Endothelial cell of umbilical vein (primary cell): ENCODE data around the gene USP28. TPM values are rescaled to one million over a fixed set of nuclear protein-coding genes. Genes with fewer than 3 reads are reported as not detected.

Experiments
- BruUV-seq: library from RNA; stranded (reverse); fragments of 400-500 nt; replicated peaks from 2 replicates; lab custom pipeline; 2021; lab: Mats Ljungman, UMichigan
- CTCF ChIA-PET: fragments of 300-600, 350-600 bp; sonication (Branson Sonifier 250); formaldehyde crosslinking; loops from one replicate; lab custom pipeline; 2021; ENCODE audit warnings: antibody characterized with exemption, inconsistent platforms; lab: Charles Lee
- POLR2A ChIA-PET: fragments of 300-600, 350-600 bp; sonication (Branson Sonifier 250); formaldehyde crosslinking; loops from one replicate; lab custom pipeline; 2021; ENCODE audit warnings: antibody characterized with exemption, inconsistent platforms; lab: Charles Lee
- DNase-seq: peaks from one replicate; pipeline ENCODE4 v3.0.0-alpha.2; 2011; ENCODE audit warnings: low read depth, low spot score
- FAIRE-seq: peaks from 2 replicates; lab custom pipeline; 2011; peaks lifted over from hg19 to GRCh38; lab: Jason Lieb, UNC
- H2AFZ ChIP-seq: 2 replicates; pipeline ENCODE4 v1.6.0; 2012; ENCODE audit warnings: low read depth, low read length, control low read depth, inconsistent platforms
- H3K27ac ChIP-seq: 2 replicates; pipeline ENCODE4 v1.5.1; 2011; ENCODE audit warnings: low read depth, mild to moderate bottlenecking, control low read depth, low read length, moderate library complexity; ENCODE audit not compliant: insufficient read depth
- H3K27me3 ChIP-seq, 2 experiments: 2 replicates each; pipeline versions ENCODE4 v1.6.0 to v1.6.1; 2011; ENCODE audit warnings: low read length in 2 of 2, mixed read lengths in 1 of 2; ENCODE audit not compliant: control insufficient read depth in 2 of 2, insufficient read depth in 2 of 2
- H3K36me3 ChIP-seq, 2 experiments: 2 replicates in 1 of 2; 3 replicates in 1 of 2; pipeline ENCODE4 v1.5.1; 2011; ENCODE audit warnings: low read length in 2 of 2, mild to moderate bottlenecking in 1 of 2, moderate library complexity in 1 of 2; ENCODE audit not compliant: control insufficient read depth in 2 of 2, insufficient read depth in 2 of 2; ENCODE audit errors: extremely low read depth in 1 of 2
- H3K4me1 ChIP-seq: 3 replicates; pipeline ENCODE4 v1.5.1; 2011; ENCODE audit warnings: mild to moderate bottlenecking, low read length; ENCODE audit not compliant: control insufficient read depth, insufficient read depth; ENCODE audit errors: extremely low read depth
- H3K4me2 ChIP-seq: 2 replicates; pipeline ENCODE4 v1.6.1; 2011; ENCODE audit warnings: low read length, control low read depth, mixed read lengths; ENCODE audit not compliant: insufficient read depth
- H3K4me3 ChIP-seq, 3 experiments: fragments of 200-600 bp in 1 of 3; sonication (generic), shearing (Covaris generic) in 1 of 3; replicated peaks in 1 of 3; 2 replicates each; pipeline ENCODE4 v1.5.1; 2011 to 2016; ENCODE audit warnings: control low read depth in 3 of 3, low read length in 3 of 3, mild to moderate bottlenecking in 2 of 3, inconsistent platforms in 1 of 3, low read depth in 1 of 3, moderate library complexity in 1 of 3; ENCODE audit not compliant: insufficient read depth in 1 of 3
- H3K79me2 ChIP-seq: 2 replicates; pipeline ENCODE4 v1.6.0; 2012; ENCODE audit warnings: low read length, inconsistent platforms; ENCODE audit not compliant: control insufficient read depth, insufficient read depth
- H3K9ac ChIP-seq: replicated peaks from 2 replicates; pipeline ENCODE3; 2011; ENCODE audit warnings: low read length, control low read depth; ENCODE audit not compliant: insufficient read depth; ENCODE audit errors: extremely low read depth
- H3K9me1 ChIP-seq: replicated peaks from 3 replicates; pipeline ENCODE4 v1.6.0; 2011; ENCODE audit warnings: mild to moderate bottlenecking, low read length; ENCODE audit not compliant: control insufficient read depth, insufficient read depth; ENCODE audit errors: extremely low read depth
- H3K9me3 ChIP-seq: replicated peaks from 2 replicates; pipeline ENCODE4 v1.5.1; 2012; ENCODE audit warnings: low read length, inconsistent platforms; ENCODE audit not compliant: control insufficient read depth, insufficient read depth
- H4K20me1 ChIP-seq: replicated peaks from 2 replicates; pipeline ENCODE3; 2011; ENCODE audit warnings: mild to moderate bottlenecking, low read length; ENCODE audit not compliant: control insufficient read depth, insufficient read depth; ENCODE audit errors: extremely low read depth
- EZH2 ChIP-seq: IDR thresholded peaks from 2 replicates; pipeline ENCODE4 v1.6.1; 2012; ENCODE audit warnings: borderline replicate concordance, low read depth, mild to moderate bottlenecking, moderate library complexity, low read length, inconsistent platforms; ENCODE audit not compliant: severe bottlenecking
- FOS ChIP-seq: IDR thresholded peaks from 2 replicates; pipeline ENCODE4 v1.6.1; 2011; ENCODE audit warnings: mild to moderate bottlenecking, low read length, moderate library complexity, borderline replicate concordance; ENCODE audit not compliant: insufficient read depth
- JUN ChIP-seq: IDR thresholded peaks from 2 replicates; pipeline ENCODE4 v1.6.1; 2011; ENCODE audit warnings: borderline replicate concordance, low read depth; ENCODE audit not compliant: insufficient read length, insufficient read depth
- MYC ChIP-seq: IDR thresholded peaks from one replicate; pipeline ENCODE4 v1.6.1; 2011; ENCODE audit warnings: mild to moderate bottlenecking, low read depth, low read length
- POLR2AphosphoS5 ChIP-seq: IDR thresholded peaks from 2 replicates; pipeline ENCODE4 v1.6.1; 2012; ENCODE audit warnings: low read depth, mild to moderate bottlenecking, control low read depth, low read length, moderate library complexity; ENCODE audit not compliant: insufficient read depth
- dilution Hi-C: fragments of 300-500 bp; cut with MboI; formaldehyde crosslinking; loops from one replicate; pipeline ENCODE4 v1.15.0; 2019; ENCODE audit warnings: low sequenced_read_pairs; ENCODE audit not compliant: extremely low pct_ligation_motif_present
- intact Hi-C: fragments of 100-400 bp; cut with micrococcal nuclease; formaldehyde crosslinking; loops from one replicate; pipeline ENCODE4 v1.10.0; 2022
- polyA plus RNA-seq, 4 experiments: library from polyadenylated mRNA; depleted of rRNA in 3 of 4; stranded (reverse) in 3 of 4; unstranded in 1 of 4; fragments of >200 nt; gene quantifications; 2 replicates each; pipeline versions ENCODE4 v1.2.1 to v1.2.3, GENCODE V29; 2011 to 2012; ENCODE audit warnings: missing spikeins in 1 of 4
- total RNA-seq: library from RNA; stranded (reverse); gene quantifications from 2 replicates; pipeline ENCODE4 v1.2.3, GENCODE V29; 2021
- TF ChIP-seq, protein P1 (sequence below), 2 donors: IDR thresholded peaks; 1 replicate in 1 of 2; 2 replicates in 1 of 2; pipeline ENCODE4 v1.5.1; 2011; ENCODE audit warnings: low read length in 2 of 2, mild to moderate bottlenecking in 2 of 2, moderate library complexity in 2 of 2, control low read depth in 1 of 2, inconsistent platforms in 1 of 2, low read depth in 1 of 2; ENCODE audit not compliant: insufficient read depth in 1 of 2; ENCODE audit errors: extremely low read depth in 1 of 2
- TF ChIP-seq, protein P2 (sequence below): IDR thresholded peaks from 2 replicates; pipeline ENCODE4 v1.6.1; 2011; ENCODE audit not compliant: insufficient read depth, insufficient read length

USP28 gene
- total and polyA plus RNA-seq, 2 donors (not counting 3 experiments of a cell fraction or from before 2014, with no cell fraction given) = 19.2 to 29.6 TPM

- Histone ChIP-seq H3K27ac (no peak overlapping the region), H3K9me3 (no peaks in the 10 kb centered on the region), H4K20me1 (no peaks in the 10 kb centered on the region), H2AFZ (no peak overlapping the region), H3K4me3 (no peak overlapping the region), H3K9ac (no peak overlapping the region), H3K36me3 (no peaks in the 10 kb centered on the region), H3K9me1 (no peaks in the 10 kb centered on the region), H3K79me2 (no peaks in the 10 kb centered on the region), H3K4me2 (no peak overlapping the region), H3K4me1 (no peaks in the 10 kb centered on the region), H3K27me3 (peaks cover 18 to 34% of the 10 kb centered on the region in 2 experiments)
- DNase-seq (no peak), FAIRE-seq (no peak)
- ChIA-PET CTCF (interaction anchor here (0.9 to 6.9 kb wide), 6 partner anchors 11 to 360 kb away, joined by 3 to 55 read pairs (median 4); no protein-coding TSS in a partner anchor), POLR2A (no interaction called here)
- dilution Hi-C loops (no loop called here), intact Hi-C loops (no loop called here)
- no TSS peak for BruUV-seq
- no peak for TF ChIP-seq MYC
- TF ChIP-seq, protein P1, sequence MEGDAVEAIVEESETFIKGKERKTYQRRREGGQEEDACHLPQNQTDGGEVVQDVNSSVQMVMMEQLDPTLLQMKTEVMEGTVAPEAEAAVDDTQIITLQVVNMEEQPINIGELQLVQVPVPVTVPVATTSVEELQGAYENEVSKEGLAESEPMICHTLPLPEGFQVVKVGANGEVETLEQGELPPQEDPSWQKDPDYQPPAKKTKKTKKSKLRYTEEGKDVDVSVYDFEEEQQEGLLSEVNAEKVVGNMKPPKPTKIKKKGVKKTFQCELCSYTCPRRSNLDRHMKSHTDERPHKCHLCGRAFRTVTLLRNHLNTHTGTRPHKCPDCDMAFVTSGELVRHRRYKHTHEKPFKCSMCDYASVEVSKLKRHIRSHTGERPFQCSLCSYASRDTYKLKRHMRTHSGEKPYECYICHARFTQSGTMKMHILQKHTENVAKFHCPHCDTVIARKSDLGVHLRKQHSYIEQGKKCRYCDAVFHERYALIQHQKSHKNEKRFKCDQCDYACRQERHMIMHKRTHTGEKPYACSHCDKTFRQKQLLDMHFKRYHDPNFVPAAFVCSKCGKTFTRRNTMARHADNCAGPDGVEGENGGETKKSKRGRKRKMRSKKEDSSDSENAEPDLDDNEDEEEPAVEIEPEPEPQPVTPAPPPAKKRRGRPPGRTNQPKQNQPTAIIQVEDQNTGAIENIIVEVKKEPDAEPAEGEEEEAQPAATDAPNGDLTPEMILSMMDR (IDR thresholded peaks at IDR 0.05; ENCODE audit: extremely low read depth in 1 of 2, insufficient read depth in 1 of 2, low read depth in 1 of 2, low read length in 2 of 2) = peak in 1 of 2 donors; percentile 16
Observed at GRCh38 chr11:113906038-113906437, 30.7 kb upstream of the USP28 start.

DNA sequence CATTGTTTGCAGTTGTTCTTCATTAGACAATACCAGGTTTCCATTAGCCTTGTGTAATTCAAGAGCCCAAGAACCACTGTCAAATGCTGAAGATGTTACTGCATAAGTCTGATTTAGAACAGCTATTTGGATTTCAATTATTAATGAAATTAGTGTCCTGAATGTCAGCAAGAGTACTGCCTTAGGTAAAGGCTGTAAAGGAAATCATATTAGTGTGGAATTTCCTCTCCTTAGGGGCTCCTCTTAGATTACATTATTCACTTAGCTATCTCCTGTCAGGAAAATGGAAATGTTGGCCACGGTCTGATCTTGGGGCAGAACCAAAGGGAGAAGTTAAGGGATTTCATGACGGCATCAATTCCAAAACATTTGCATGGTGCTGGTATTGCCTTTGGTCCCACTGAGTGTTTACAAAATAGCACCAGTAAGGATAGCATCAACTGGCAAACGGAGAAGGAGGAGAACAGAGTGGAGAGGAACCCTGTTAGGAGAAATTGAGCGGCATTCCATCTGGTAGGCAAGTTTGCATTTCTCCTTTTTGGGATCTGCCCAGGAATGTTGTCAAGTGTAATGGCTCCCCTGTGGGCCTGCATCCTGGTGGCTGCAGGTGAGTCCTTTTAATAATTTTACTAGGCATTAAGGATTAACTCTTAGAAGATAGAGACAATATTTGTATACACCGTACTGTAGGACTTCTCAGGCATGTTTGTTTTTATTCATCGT is 29.2 kb upstream of the USP28 start, which contains the start of gene HTR3B:
HTR3B (plus strand) TSS at position 418 of the 723 bp plus-strand sequence; CDS start at position 556, 138 bp downstream.
- no peaks in the 10 kb centered on the region for H3K9me3 ChIP-seq
- ChIA-PET POLR2A (no interaction called here), CTCF (interaction anchor here (6.2 to 6.9 kb wide), 2 partner anchors 9 to 357 kb away, joined by 42 to 55 read pairs; no protein-coding TSS in a partner anchor)
- DNase-seq (no peak), FAIRE-seq (no peak)
- no peak within 1 kb of the TSS for H2AFZ ChIP-seq
- peaks cover 18 to 34% of the 10 kb centered on the region in 2 experiments for H3K27me3 ChIP-seq
- TF ChIP-seq EZH2 (no peak), FOS (no peak), JUN (no peak), POLR2AphosphoS5 (no peak)
- TF ChIP-seq, protein P1 (IDR thresholded peaks at IDR 0.05; ENCODE audit: extremely low read depth in 1 of 2, insufficient read depth in 1 of 2, low read depth in 1 of 2, low read length in 2 of 2) = no peak
- TF ChIP-seq, protein P2, sequence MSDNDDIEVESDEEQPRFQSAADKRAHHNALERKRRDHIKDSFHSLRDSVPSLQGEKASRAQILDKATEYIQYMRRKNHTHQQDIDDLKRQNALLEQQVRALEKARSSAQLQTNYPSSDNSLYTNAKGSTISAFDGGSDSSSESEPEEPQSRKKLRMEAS = no peak
- intact Hi-C loops (no loop called here), dilution Hi-C loops (no loop called here)
- no peaks in the 10 kb centered on the region for H3K4me1 ChIP-seq
- no peak within 1 kb of the TSS for H3K9ac ChIP-seq
- no peak within 1 kb of the TSS for H3K4me2 ChIP-seq
- no peaks in the 10 kb centered on the region for H3K9me1 ChIP-seq
- no peak within 1 kb of the TSS for H3K27ac ChIP-seq
- no TSS peak for BruUV-seq
- H4K20me1 ChIP-seq = no peaks in the 10 kb centered on the region
- no peaks in the 10 kb centered on the region for H3K36me3 ChIP-seq
- no peaks in the 10 kb centered on the region for H3K79me2 ChIP-seq
- no peak within 1 kb of the TSS for H3K4me3 ChIP-seq
